ENCODE data around the gene VASN. TPM values are rescaled to one million over a fixed set of nuclear protein-coding genes. Genes with fewer than 3 reads are reported as not detected.

VASN gene
- total and polyA plus RNA-seq, 10 of the 15 experiments (the other 5 are each of a cell fraction or from before 2014, with no cell fraction given) = 0.02 to 0.19 (median 0.14) TPM; not detected in 6

GRCh38 chr16:4347010-4347409, 24.6 kb upstream of the VASN start:
- 77% methylated on average over 8 of the region's 8 CpGs for WGBS (ENCODE audit: insufficient coverage, insufficient replicate concordance, low lambda C conversion rate, missing lambda C conversion rate)
- POLR2A ChIA-PET = no interaction called here

More at GRCh38 chr16:4347010-4347409, 24.6 kb upstream of the VASN start:
- Histone ChIP-seq H3K9ac (ENCODE audit: control insufficient read depth, insufficient read depth, low read length) (no peak overlapping the region), H3K27ac (ENCODE audit: control insufficient read depth, insufficient read depth) (no peak overlapping the region), H3K27me3 (replicated peaks in 1 of 2; ENCODE audit: control insufficient read depth in 2 of 2, insufficient read depth in 2 of 2, low read length in 1 of 2) (no peaks in the 10 kb centered on the region), H3K79me2 (ENCODE audit: control insufficient read depth, insufficient read depth, low read length) (peaks cover 28% of the 10 kb centered on the region), H4K20me1 (ENCODE audit: control insufficient read depth, insufficient read depth) (peaks cover 6% of the 10 kb centered on the region; the same call in 1 of the 2 replicates), H3K36me3 (ENCODE audit: control insufficient read depth in 2 of 2, insufficient read depth in 2 of 2, low read length in 1 of 2) (peaks cover 1 to 3% of the 10 kb centered on the region in 2 experiments; a peak in 3 of 4 replicates), H3K4me3 (no peak overlapping the region), H3K4me1 (ENCODE audit: control insufficient read depth, insufficient read depth, low read length) (no peaks in the 10 kb centered on the region), H3K4me2 (ENCODE audit: control insufficient read depth, insufficient read depth) (no peak overlapping the region), H3K9me3 (replicated peaks; ENCODE audit: control insufficient read depth, insufficient read depth, low read length) (no peaks in the 10 kb centered on the region), H2AFZ (ENCODE audit: control insufficient read depth, low read depth, low read length) (no peak overlapping the region)
- ATAC-seq (no peak), DNase-seq (ENCODE audit: low read depth, low spot score) (no peak), FAIRE-seq (no peak)
- intact Hi-C loops (cut with micrococcal nuclease; ENCODE audit: unreplicated experiment) = no loop called here
- in situ Hi-C loops (cut with MboI) = no loop called here
- SMC1A ChIA-PET (ENCODE audit: uncharacterized antibody, unreplicated experiment) = interaction anchor here (0.9 kb wide), 1 partner anchor 56 kb away, joined by 3 read pairs; no protein-coding TSS in a partner anchor
- BruUV-seq (replicated peaks) = no TSS peak
- RAD21 ChIA-PET (ENCODE audit: unreplicated experiment) = interaction anchor here (1.7 kb wide), 1 partner anchor 53 kb away, joined by 3 read pairs; no protein-coding TSS in a partner anchor
- CTCF ChIA-PET = interaction anchor here (1.6 to 2.6 kb wide), 2 partner anchors 15 to 56 kb away, joined by 3 to 11 read pairs; no protein-coding TSS in a partner anchor
- TF ChIP-seq SUPT20H (IDR thresholded peaks at IDR 0.05; ENCODE audit: borderline replicate concordance, control insufficient read depth, low read depth, low read length) = no peak
- no peak for TF ChIP-seq TCF12 (IDR thresholded peaks at IDR 0.05; ENCODE audit: low read depth, low read length)
- no peak for TF ChIP-seq SREBF2 (IDR thresholded peaks at IDR 0.05; ENCODE audit: low read length)
- TF ChIP-seq JUNB (IDR thresholded peaks at IDR 0.05) = no peak
- no peak for TF ChIP-seq ESRRA (IDR thresholded peaks at IDR 0.05; ENCODE audit: low read length)
- no peak for TF ChIP-seq RBBP5 (conservative IDR thresholded peaks at IDR 0.05)
- no peak for TF ChIP-seq SMAD1 (IDR thresholded peaks at IDR 0.05; ENCODE audit: low read depth, partially characterized antibody)
- no peak for TF ChIP-seq BCLAF1 (IDR thresholded peaks at IDR 0.05)
- no peak for TF ChIP-seq GATAD2B (conservative IDR thresholded peaks at IDR 0.05; ENCODE audit: low read depth)
- no peak for TF ChIP-seq EZH2 (IDR thresholded peaks at IDR 0.05; ENCODE audit: borderline replicate concordance, control insufficient read depth, low read depth, low read length)

Data from GM12878 (cell line).